Measurements from ENCODE around the gene PVALB. TPM values are rescaled to one million over a fixed set of nuclear protein-coding genes. Genes with fewer than 3 reads are reported as not detected.

PVALB gene
- total and polyA plus RNA-seq, 2 experiments from 2014 or later: not detected

DNA sequence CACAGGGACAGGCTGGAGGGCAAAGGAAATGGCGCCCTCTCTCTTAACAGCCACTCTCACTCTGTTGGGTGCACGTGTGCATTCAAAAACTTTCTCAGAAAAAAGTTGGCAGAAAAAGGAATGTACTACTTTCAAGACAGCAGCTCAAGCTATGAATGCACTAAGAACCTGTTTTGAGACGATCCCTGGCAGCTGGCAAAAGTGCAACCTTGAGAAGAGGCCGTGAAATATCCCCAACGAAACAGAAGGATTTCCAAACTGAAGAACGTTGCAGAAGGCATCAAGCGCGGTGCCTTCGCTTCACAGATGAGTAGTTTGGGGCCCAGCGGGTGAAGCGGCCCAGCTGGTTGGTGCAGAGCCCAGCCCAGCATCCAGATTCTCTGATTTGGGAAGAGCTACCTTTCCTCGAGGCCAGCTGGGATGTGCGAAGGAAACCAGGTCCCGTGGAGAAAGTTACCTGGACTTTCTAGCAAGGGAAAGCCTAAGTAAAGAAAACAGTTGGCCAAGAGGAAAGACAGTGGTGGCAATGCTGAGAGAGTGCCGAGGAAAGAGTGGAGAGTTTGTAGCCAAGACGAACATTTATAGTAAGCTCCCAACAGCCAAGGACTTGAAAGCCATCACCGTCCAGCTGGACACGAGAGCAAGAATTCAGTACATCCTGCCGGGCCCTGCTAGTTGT is 57.2 kb downstream of the PVALB start:
- peaks cover 6% of the 10 kb centered on the region for H3K36me3 ChIP-seq
- H3K27ac ChIP-seq: no peak overlapping the region
- TF ChIP-seq, protein P1, sequence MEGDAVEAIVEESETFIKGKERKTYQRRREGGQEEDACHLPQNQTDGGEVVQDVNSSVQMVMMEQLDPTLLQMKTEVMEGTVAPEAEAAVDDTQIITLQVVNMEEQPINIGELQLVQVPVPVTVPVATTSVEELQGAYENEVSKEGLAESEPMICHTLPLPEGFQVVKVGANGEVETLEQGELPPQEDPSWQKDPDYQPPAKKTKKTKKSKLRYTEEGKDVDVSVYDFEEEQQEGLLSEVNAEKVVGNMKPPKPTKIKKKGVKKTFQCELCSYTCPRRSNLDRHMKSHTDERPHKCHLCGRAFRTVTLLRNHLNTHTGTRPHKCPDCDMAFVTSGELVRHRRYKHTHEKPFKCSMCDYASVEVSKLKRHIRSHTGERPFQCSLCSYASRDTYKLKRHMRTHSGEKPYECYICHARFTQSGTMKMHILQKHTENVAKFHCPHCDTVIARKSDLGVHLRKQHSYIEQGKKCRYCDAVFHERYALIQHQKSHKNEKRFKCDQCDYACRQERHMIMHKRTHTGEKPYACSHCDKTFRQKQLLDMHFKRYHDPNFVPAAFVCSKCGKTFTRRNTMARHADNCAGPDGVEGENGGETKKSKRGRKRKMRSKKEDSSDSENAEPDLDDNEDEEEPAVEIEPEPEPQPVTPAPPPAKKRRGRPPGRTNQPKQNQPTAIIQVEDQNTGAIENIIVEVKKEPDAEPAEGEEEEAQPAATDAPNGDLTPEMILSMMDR (IDR thresholded peaks at IDR 0.05; ENCODE audit: low read depth, low read length): no peak
- no peak overlapping the region for H3K4me3 ChIP-seq
- peaks cover under 1% of the 10 kb centered on the region for H3K27me3 ChIP-seq
- H3K9me3 ChIP-seq (ENCODE audit: low read depth): no peaks in the 10 kb centered on the region
- DNase-seq (ENCODE audit: low read depth in 1 of 2, low spot score in 1 of 2): no peak
- no peaks in the 10 kb centered on the region for H3K4me1 ChIP-seq (ENCODE audit: low read depth)

DNA sequence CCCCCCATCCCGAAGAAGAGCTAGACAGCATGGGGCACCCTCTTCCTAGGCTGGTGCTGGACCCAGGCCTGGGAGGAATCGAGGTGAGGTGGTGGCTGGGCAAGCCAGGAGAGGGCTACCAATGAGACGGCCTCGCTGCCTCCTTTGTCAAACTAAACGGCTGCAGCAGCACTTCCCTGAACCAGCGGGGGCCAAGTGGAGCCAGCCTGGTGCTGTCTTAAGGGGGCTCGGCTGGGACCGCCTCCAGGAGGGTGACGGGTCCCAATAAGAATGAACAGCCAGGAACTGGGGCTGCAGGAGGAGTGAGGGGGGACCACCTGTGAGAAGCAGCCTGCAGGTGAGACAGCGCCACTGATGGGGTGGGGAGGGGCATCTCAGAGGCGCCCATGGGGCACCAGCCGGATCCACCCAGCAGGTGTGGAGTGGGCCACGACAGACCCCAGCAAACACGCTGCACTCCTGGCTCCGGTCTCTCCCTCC is 58.0 kb downstream of the PVALB start:
- H3K36me3 ChIP-seq: peaks cover 6% of the 10 kb centered on the region
- no peak for DNase-seq (ENCODE audit: low read depth in 1 of 2, low spot score in 1 of 2)
- H3K4me1 ChIP-seq (ENCODE audit: low read depth): no peaks in the 10 kb centered on the region
- no peaks in the 10 kb centered on the region for H3K9me3 ChIP-seq (ENCODE audit: low read depth)
- TF ChIP-seq, protein P1 (IDR thresholded peaks at IDR 0.05; ENCODE audit: low read depth, low read length): no peak
- H3K4me3 ChIP-seq: no peak overlapping the region
- H3K27me3 ChIP-seq: peaks cover 4% of the 10 kb centered on the region
- H3K27ac ChIP-seq: no peak overlapping the region

DNA sequence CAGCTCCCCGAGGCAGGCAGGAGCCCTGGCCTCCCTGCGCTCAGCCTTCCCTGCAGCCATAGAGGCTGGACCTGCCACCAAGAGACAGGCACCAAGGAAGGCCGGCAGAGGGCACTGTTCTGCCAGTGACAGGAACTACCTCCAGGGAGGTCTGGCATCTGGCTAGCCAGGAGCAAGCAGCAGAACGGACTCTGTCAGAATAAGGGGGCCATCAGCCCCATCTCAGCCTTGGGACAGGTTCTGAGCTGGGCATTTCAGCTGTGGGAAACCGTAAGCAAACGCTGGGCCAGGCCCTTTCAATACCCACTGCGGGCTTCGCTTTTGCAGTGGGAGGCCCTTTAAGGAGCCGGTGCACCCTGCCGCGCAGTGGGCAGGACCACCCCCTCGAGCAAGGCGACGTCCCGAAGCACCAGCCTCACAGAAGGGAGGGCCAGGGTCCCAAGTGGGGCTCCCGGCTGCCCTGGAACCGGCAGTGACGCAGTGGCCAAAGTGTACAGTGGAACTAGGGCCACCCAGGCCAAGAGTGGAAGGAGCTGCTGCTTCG is 59.1 kb downstream of the PVALB start:
- H3K4me1 ChIP-seq (ENCODE audit: low read depth): no peaks in the 10 kb centered on the region
- TF ChIP-seq, protein P1 (IDR thresholded peaks at IDR 0.05; ENCODE audit: low read depth, low read length): peak; percentile 81
- no peak overlapping the region for H3K27ac ChIP-seq
- peak; percentile 79 to 82 for DNase-seq (ENCODE audit: low read depth in 1 of 2, low spot score in 1 of 2)
- H3K9me3 ChIP-seq (ENCODE audit: low read depth): no peaks in the 10 kb centered on the region
- H3K36me3 ChIP-seq: no peaks in the 10 kb centered on the region
- H3K27me3 ChIP-seq: peaks cover 10% of the 10 kb centered on the region
- no peak overlapping the region for H3K4me3 ChIP-seq

DNA sequence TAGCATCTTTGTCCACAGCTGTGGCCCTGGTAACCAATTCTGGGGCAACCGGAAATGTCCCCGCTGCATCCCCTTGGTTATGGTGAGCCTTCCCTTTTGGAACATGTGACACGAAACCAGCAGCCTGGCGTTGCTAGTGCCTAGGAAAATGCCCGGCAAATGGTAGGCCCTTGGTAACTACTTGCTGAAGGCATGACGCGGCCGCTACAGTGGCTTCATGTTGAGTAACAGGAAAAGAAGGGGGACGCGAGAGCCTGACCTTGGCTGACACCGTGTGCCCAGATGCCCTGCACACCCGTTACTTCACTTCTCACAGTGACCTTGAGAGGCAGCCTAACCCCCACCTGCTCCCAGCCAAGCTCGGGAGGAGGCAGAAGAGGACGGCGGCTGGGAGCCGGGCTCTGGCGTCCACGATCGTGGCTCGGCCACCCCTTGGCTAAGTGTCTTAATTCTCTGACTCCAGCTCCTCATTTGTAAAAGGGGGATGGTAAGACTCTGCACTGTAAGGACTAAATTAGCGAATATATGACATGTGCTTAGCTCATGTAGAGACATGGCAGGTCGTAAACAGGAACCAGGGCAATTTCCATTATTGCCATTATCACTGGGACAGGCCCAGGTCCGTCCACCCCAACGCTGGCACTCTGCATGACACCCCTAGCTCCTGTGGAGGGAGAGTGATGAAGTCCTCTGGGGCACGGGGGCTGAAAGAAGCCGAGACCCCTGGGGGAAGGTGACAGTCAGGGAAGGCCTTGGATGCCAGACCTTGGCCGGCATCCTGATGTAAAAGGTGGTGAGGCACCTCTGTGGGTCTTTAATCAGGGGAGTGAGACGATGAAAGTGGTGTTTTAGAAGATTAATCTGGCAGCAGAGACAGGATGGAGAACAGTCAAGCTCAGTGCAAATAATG is 59.8 kb downstream of the PVALB start:
- TF ChIP-seq, protein P1 (IDR thresholded peaks at IDR 0.05; ENCODE audit: low read depth, low read length): no peak
- H3K27me3 ChIP-seq: peaks cover 16% of the 10 kb centered on the region
- no peaks in the 10 kb centered on the region for H3K9me3 ChIP-seq (ENCODE audit: low read depth)
- DNase-seq (ENCODE audit: low read depth in 1 of 2, low spot score in 1 of 2): no peak
- no peaks in the 10 kb centered on the region for H3K4me1 ChIP-seq (ENCODE audit: low read depth)
- no peak overlapping the region for H3K4me3 ChIP-seq
- no peaks in the 10 kb centered on the region for H3K36me3 ChIP-seq
- no peak overlapping the region for H3K27ac ChIP-seq

DNA sequence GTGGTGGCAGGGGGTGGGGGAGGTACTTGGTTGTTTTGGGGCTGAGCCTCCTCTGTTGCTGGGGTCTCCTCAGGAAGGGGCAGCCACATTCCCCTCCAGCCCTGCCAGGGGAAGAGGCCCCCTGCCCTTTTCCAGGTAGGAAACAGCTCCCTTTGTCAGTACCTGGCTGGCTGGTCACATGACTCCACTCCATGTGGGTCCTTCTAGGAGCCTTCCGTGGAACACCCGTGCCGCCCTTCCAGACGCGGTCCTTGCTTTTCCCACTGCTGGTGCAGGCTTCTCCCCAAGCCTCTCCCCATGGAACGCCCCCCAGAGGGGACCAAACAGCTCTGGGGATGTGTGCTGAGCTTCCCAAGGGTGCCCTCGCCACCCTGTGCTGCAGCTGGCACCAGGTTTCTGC is 60.8 kb downstream of the PVALB start:
- Histone ChIP-seq H3K36me3 (no peaks in the 10 kb centered on the region), H3K4me3 (no peak overlapping the region), H3K27ac (no peak overlapping the region), H3K27me3 (peaks cover 16% of the 10 kb centered on the region), H3K9me3 (ENCODE audit: low read depth) (no peaks in the 10 kb centered on the region), H3K4me1 (ENCODE audit: low read depth) (no peaks in the 10 kb centered on the region)
- DNase-seq (ENCODE audit: low read depth in 1 of 2, low spot score in 1 of 2): no peak
- TF ChIP-seq, protein P1 (IDR thresholded peaks at IDR 0.05; ENCODE audit: low read depth, low read length): no peak

Data from cardiac muscle cell (in vitro differentiated cells and primary cell).